Right atrium auricular region (tissue), 2 donors: ENCODE data around the gene ORC5. TPM values are rescaled to one million over a fixed set of nuclear protein-coding genes. Genes with fewer than 3 reads are reported as not detected.

Experiments
- DNase-seq: peaks from one replicate; pipeline ENCODE4 v3.0.0-alpha.2; 2019; ENCODE audit warnings: low spot score
- H3K27ac ChIP-seq, 2 donors: fragments of 200-600 bp; sonication (generic); 1 replicate in 1 of 2; 2 replicates in 1 of 2; pipeline ENCODE4 v1.5.1; 2016 to 2019
- H3K27me3 ChIP-seq, 2 donors: fragments of 200-600 bp; sonication (generic); one replicate each; pipeline versions ENCODE4 v1.5.1 to v1.6.0; 2017 to 2019
- H3K36me3 ChIP-seq: fragments of 200-600 bp; sonication (generic); one replicate; pipeline ENCODE4 v1.5.1; 2016
- H3K4me1 ChIP-seq, 2 donors: fragments of 200-600 bp; sonication (generic); one replicate each; pipeline versions ENCODE4 v1.5.1 to v1.6.0; 2017 to 2019
- H3K4me3 ChIP-seq, 2 donors: fragments of 200-600 bp; sonication (generic); 1 replicate in 1 of 2; 2 replicates in 1 of 2; pipeline ENCODE4 v1.5.1; 2017 to 2019; ENCODE audit warnings: mild to moderate bottlenecking in 1 of 2, moderate library complexity in 1 of 2
- H3K9me3 ChIP-seq, 2 donors: fragments of 200-600 bp; sonication (generic); one replicate each; pipeline ENCODE4 v1.5.1; 2019
- total RNA-seq, 2 donors: library from RNA; depleted of rRNA; stranded (reverse); fragments of >200 nt; gene quantifications; one replicate each; pipeline ENCODE4 v1.1.0, GENCODE V29; 2016
- TF ChIP-seq, protein P1 (sequence below), 2 donors: fragments of 200-600 bp; sonication (generic); IDR thresholded peaks; one replicate each; pipeline ENCODE4 v1.5.1; 2019; ENCODE audit warnings: antibody characterized with exemption in 2 of 2

Gene ORC5
- total RNA-seq, 2 donors from 2014 or later: 5.5 to 11.9 TPM

- Histone ChIP-seq H3K9me3 (no peaks in the 10 kb centered on the region), H3K27me3 (no peaks in the 10 kb centered on the region), H3K36me3 (no peaks in the 10 kb centered on the region), H3K4me3 (no peak overlapping the region), H3K4me1 (no peaks in the 10 kb centered on the region), H3K27ac (no peak overlapping the region)
- DNase-seq: no peak
- TF ChIP-seq, protein P1, sequence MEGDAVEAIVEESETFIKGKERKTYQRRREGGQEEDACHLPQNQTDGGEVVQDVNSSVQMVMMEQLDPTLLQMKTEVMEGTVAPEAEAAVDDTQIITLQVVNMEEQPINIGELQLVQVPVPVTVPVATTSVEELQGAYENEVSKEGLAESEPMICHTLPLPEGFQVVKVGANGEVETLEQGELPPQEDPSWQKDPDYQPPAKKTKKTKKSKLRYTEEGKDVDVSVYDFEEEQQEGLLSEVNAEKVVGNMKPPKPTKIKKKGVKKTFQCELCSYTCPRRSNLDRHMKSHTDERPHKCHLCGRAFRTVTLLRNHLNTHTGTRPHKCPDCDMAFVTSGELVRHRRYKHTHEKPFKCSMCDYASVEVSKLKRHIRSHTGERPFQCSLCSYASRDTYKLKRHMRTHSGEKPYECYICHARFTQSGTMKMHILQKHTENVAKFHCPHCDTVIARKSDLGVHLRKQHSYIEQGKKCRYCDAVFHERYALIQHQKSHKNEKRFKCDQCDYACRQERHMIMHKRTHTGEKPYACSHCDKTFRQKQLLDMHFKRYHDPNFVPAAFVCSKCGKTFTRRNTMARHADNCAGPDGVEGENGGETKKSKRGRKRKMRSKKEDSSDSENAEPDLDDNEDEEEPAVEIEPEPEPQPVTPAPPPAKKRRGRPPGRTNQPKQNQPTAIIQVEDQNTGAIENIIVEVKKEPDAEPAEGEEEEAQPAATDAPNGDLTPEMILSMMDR (IDR thresholded peaks at IDR 0.05): no peak
Measured at GRCh38 chr7:104089612-104090011, 118.2 kb downstream of the ORC5 start.

DNA sequence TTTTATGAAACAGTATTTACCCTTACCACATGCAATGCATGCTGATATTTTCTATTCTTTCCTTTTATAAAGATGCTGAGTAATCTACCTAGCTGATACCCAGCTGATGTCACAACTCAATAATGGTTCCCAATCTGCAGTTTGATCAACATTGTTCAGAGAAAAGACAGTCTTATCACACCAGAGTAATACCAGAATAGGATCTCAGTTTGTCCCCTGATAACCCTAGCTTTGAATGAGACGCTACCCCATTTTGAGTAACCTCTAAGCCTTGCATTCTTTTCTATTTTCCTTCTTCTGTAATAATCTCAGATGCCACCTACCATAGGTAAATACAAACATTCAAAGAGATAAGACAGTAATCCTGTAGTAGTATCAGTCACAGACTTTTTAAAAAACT lies 118.8 kb downstream of the ORC5 start:
- Histone ChIP-seq H3K9me3 (no peaks in the 10 kb centered on the region), H3K27ac (no peak overlapping the region), H3K4me1 (no peaks in the 10 kb centered on the region), H3K27me3 (no peaks in the 10 kb centered on the region), H3K4me3 (no peak overlapping the region), H3K36me3 (no peaks in the 10 kb centered on the region)
- TF ChIP-seq, protein P1 (IDR thresholded peaks at IDR 0.05): no peak
- DNase-seq: no peak

Other genes with a start within 250 kb of the ORC5 start
- gene RELN, start 218.4 kb downstream of the ORC5 start, total RNA-seq: 1 to 10 TPM; 6.9 to 8.0 TPM
- gene LHFPL3, start 120.6 kb upstream of the ORC5 start, total RNA-seq: not detected